NCI-H82 (cell line): ENCODE measurements around the gene TMEM11.
A peak's percentile ranks its signal among the peaks of the same experiment; 100 is the strongest.
"Not testable (repeated sequence)": the region's sequence is repeated elsewhere in the genome, so short reads cannot be mapped to it uniquely, and the experiment has no call there.

Experiments
- DNase-seq: peaks from one replicate; lab custom pipeline; 2025; lab: John Stamatoyannopoulos, UW

TMEM11 gene

GRCh38 chr17:21210411-21211076 lies 3.4 kb downstream of the TMEM11 start:
- DNase-seq = peak; percentile 86

DNA sequence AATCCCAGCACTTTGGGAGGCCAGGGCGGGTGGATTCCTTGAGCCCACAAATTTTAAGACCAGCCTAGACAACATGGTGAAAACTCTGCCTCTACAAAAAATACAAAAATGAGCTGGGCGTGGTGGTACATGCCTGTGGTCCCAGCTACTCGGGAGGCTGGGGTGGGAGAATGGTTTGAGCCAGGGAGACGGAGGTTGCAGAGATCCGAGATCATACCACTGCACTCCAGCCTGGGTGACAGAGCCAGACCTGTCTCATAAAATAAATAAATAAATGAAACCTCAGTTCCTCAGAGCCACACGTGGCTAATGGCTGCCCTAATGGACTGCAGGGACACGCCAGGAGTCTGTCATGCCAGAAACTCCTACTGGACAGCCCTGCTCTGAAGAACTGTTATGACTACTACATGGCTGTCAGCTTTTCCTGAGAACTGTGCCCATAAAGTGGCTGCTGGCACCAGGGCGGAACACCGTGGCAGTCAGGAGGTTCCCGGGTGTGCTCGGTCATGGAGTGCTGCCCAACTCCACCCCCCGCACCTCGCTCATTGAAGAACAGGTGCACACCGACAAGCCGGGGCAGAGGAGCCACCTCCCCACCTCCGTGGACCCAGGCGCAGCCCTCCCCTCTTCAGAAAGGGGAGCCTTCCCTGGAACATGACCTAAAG lies 4.3 kb downstream of the TMEM11 start:
- no peak for DNase-seq

DNA sequence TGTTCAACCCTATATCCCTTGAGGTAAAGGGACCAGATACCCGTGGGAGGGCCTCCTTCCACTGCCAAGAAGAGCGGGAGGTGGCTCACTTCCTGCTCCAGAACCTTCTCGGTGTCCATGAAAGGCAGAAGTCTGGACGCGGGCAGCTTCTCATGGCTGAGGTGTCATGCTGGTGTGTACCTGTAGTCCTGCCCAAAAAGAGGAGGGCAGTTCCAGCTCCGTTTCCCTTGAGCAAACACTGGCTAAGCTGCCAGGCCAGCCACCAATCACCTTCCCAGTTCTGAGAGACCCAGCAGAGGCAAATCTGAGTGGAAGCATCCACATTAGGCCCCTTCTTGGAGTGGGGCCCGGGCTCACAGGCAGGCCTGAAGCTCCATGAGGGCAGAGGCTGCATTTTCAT lies 5.6 kb downstream of the TMEM11 start:
- no peak for DNase-seq

DNA sequence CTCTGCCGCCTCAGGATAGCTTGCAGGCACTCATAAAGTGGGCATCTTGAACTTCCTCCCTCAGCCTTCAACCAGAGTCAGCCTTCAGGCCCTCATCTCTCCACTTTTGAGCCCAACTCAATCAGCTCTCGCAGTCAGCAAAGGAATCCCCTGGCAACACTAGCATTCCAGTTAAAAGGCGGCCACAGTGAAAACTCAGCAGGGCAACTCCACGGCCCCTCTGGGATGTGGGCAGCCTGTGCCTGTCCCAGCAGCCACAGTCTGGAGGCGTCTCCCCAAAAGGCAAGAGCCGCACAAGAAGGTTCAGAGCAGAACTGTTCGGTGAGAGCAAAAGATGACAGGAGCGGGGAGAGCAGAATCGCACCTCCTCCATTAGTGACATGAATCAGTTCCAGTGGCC lies 9.0 kb downstream of the TMEM11 start:
- DNase-seq = no peak

DNA sequence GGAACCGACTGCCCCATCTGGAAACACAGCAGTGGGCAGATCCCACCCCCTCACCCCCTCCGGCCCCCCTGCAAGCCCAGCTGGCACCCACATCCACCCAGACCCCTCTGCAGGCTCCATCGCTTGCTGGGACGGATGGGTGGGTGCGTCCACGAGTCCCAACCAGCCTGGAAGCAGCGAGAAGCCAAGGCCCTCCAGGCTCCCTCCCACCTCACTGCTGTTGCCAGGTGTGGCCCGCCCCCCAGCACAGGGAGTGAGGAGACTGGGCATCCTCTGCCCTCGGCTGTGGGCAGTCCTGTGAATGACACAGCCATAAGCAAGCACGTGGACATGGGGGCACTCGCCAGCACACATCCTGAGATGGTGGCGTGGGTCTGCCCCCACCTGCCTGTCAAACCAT lies 11.4 kb downstream of the TMEM11 start:
- DNase-seq = no peak

GRCh38 chr17:21201874-21202273 lies 12.1 kb downstream of the TMEM11 start:
- DNase-seq = no peak

- peak; percentile 71 for DNase-seq
These were observed 12.7 kb downstream of the TMEM11 start for GRCh38 chr17:21201298-21201595.

- DNase-seq = no peak
These were observed 13.2 kb downstream of the TMEM11 start for GRCh38 chr17:21200590-21201297.

- DNase-seq = no peak
These were observed 14.1 kb downstream of the TMEM11 start for GRCh38 chr17:21199856-21200255.

DNA sequence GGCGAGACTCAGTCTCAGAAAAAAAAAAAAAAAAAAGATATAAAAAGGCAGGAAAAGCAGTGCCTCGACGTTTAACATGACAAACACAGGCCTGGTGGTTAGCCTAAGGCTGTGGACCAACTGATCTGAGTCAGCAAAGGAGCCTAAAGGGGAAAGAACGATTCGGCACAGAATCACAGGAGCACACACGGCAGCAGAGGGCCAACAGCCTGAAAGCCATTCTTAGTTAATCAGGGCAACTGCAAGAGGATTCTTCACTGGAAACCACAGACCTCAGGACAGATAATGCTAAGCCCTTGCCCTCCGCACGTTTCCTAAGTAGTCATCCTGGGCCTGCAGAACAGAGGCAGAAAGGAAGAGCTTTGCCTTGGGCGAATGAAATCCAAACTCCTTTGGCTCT lies 14.7 kb downstream of the TMEM11 start:
- peak; percentile 16 for DNase-seq

GRCh38 chr17:21198411-21198810 lies 15.6 kb downstream of the TMEM11 start:
- no peak for DNase-seq

DNA sequence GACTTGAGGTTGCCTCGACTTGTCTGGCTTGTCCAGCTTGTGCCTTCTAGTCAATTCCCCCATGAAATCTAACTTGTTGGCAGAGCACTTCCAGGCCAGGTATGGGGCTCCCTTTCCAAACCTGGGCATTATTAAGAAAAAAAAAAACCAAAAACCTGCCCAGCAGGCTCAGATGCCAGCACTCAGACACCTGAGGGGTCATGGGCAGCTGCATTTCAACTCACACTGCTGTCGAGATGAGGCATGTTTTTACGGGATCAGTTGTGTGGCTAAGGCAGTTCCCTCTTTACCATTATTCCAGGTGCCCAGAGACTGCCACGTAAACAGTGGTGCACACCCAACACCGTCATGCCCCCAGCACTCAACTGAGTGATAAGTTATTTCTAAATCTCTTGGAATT lies 17.8 kb downstream of the TMEM11 start:
- no peak for DNase-seq

GRCh38 chr17:21194703-21195102 lies 19.3 kb downstream of the TMEM11 start:
- peak; percentile 67 for DNase-seq

DNA sequence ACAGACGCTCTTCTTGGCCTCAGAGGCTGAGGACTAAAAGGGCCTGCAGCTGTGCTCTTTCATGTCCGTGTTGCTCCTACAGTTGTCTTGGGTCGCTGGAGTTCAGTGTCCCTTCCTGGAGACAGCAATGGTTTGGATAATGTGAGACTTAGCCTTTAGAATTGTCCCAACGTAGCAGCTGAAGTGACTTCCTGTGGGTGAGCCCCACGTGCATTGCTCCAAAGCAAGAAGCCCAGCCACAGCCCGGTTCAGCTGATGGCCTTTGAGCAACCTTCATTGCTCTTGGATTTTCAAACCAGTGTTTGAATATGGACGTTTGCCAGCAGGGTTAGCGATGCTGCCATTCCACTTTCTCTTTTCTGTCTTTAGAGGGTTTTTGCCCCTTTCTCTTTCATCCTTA lies 19.7 kb downstream of the TMEM11 start:
- peak; percentile 25 for DNase-seq

GRCh38 chr17:21193031-21193430 lies 20.9 kb downstream of the TMEM11 start:
- no peak for DNase-seq

- DNase-seq = not testable (repeated sequence)
These were observed 21.5 kb downstream of the TMEM11 start for GRCh38 chr17:21192414-21192813.

DNA sequence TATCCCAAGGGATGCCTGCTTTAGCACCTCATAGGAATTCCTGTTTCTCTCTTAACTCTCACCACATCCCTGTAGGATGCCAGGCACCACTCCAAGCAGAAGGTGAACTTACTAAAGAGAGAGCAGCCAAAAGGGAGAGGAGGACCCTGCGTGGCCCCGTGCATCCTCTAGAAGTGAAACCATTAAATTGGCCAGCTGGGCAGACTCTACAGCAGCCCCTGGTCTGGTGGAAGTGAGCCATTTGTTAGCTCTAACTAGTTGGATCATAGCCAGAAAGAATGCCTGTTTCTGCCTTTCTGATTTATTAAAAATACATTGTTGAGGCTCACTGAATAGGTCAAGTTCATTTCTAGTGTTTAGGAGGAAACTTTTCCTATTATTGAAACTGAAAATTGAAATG lies 22.3 kb downstream of the TMEM11 start:
- DNase-seq = no peak

GRCh38 chr17:21190078-21190477 lies 23.9 kb downstream of the TMEM11 start:
- DNase-seq = peak; percentile 94

DNA sequence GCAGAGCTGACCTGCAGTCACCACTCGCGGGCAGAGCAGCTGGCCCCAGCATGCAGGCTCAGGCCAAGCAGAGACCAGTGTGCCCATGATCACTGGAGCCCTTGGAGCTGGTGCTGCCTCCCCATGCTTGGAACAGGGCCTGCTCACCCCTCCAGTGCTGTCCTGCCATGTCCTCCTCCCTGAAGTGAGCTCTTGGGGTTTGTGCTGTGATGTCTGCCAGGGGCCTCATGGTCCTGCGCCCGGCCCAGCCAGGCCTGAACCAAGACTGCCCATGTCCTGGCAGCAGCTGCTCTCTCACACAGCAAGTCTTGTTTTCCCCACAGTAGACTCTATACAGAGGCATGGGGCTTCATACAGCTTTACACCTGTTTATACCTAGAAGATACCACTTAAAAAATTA lies 24.6 kb downstream of the TMEM11 start:
- DNase-seq = no peak

DNA sequence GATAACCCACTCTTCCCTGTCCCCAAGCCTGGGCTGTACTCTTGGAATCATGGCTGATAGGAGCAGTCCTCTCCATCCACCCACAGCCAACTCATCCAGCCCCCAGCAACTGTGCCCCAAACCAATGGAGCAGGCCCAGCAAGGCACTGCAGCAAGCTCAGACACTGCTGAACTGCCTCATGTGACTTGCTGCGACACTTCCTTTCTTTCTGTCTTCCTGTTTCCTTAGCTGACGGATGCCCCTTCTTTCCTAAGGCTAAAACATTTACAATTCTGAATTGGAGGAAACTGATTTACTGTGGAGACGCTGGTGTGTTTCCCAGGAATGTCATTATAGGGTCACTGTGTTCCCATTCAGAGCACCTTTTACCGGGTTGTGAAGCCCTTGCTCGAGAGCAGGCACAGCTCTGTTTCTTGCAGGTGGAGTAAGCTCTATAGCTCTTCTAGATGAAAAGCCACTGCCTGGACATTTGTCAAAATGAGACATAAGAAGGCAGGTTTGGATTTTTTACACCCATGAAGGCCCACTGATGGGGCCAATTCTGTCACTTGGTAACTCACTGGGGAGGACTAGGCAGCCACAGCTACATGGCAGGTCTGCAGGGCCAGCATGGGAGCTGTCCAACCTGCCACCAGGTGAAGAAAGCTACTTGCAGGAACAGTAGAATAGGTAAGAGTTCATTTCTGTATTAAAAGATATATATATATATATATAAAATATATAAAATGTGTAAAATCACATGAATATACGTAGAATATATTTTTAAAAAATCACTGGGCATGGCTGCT lies 27.4 kb downstream of the TMEM11 start:
- DNase-seq = no peak

GRCh38 chr17:21185061-21185460 lies 28.9 kb downstream of the TMEM11 start:
- no peak for DNase-seq

GRCh38 chr17:21184570-21184969 lies 29.4 kb downstream of the TMEM11 start:
- no peak for DNase-seq

DNA sequence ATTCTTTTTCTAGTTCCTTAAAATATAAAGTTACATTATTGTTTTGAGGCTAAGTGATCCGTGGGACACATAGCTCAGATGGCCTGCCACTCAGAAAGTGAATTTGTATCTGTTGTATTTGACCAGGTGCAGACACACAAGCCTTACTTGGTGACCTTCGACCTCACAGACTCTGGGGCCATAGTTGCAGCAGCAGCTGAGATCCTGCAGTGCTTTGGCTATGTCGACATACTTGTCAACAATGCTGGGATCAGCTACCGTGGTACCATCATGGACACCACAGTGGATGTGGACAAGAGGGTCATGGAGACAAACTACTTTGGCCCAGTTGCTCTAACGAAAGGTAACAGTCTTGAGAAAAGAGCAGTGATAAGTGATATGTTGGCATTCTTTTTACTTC lies 30.5 kb downstream of the TMEM11 start:
- DNase-seq = no peak
